Activated T-cell treated with anti-CD3 and anti-CD28 coated beads for 24 hours (primary cell): ENCODE results near the gene ZNF319.

Source experiments
- DNase-seq: peaks from one replicate; pipeline ENCODE4 v3.0.0-alpha.2; 2020; ENCODE audit warnings: low read depth

ZNF319 gene

DNA sequence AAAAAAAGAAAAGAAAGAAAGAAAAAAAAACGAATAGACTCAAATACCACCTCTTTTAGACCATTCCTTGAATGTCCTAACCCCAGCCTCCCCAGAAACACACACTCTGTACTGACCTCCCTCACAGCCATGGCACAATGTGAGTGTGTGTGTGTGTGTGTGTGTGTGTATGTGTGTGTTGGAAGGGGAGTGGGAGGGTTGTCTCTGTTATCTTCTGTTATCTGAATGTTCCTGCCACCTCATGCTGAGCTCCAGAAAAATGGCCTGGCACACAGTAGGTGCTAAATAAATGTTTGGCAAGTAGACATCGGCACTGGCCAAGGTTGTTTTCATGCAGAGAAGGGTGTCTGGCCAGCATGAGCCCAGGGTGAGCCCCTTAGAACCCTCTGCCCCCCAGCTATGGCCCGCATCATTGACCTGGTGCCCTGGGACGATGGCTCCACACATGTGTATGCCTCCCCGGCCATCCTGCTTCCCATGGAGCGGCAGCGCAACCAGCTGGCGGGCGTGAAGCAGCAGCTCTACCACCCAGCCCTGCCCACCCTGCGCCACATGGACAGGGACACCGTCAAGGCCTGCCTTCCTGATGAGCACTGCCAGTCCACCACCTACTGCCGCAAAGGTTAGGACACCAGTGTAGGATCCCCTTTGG is 22.9 kb downstream of the ZNF319 start:
- DNase-seq = no peak

DNA sequence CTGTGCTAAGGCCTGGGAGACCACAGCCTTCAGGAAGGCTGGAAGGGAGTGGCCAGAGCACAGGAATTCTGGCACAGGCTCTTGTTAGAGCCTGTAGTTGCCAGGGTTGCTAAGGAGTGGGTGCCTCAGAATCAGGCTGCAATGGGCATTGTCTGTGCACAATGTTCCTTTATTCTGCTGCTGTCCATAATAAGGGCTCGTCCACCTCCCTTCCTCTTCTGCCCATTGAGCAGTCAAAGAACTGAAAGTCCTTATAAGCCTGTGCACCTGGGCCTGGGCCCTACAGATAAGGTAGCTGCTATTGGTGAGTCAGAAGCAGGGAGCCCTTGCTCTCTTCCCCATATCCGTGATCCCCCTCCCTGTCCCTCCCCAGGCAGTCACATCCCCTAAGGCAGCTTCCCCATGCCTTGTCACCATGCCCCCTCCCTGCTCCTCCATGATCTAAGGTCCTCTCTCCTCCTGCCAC is 24.1 kb downstream of the ZNF319 start:
- no peak for DNase-seq

DNA sequence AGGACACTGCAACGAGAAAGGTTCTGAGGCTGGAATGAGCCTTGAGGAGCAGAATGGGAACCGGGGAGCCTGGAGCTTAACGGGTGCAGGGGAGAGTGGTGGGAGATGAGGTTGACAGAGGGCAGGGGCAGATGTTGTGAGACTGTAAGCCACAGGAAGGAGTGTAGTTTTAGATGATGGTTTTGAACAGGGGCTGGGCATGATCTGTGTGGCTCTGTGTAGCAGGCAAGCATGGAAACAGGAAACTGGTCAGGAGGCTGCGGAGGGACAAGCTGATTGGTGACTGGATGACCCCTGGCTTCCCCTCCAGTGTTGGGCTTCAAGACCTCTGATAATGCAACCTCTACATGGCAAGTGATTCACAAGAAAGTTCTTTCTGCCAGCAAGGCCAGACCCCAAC is 28.2 kb downstream of the ZNF319 start:
- DNase-seq = no peak

DNA sequence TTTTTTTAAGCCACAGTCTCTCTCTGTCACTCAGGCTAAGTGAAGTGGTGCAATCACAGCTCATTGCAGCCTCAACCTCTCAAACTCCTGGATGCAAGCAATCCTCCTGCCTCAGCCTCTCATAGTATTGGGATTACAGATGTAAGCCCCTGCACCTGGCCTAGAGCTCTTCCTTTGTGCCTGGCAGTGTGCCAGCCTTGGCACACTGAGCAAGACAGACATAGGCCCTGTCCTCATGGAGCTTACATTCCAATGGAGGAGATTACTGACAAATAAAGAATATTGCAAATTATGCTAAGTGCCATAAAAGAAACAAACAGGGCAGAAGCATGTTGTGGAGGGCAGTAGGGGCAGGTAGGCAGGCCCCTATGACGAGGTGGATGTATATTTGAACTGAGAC is 28.6 kb downstream of the ZNF319 start:
- no peak for DNase-seq

- no peak for DNase-seq
Observed at GRCh38 chr16:57970970-57971369, 29.5 kb downstream of the ZNF319 start, which contains the start of gene CNGB1. Gene CNGB1 (minus strand): TSS chr16:57971128. CDS start chr16:57967286, 3,842 bp downstream.

GRCh38 chr16:57970319-57970718 is 30.2 kb downstream of the ZNF319 start:
- no peak for DNase-seq

GRCh38 chr16:57969451-57970123 is 30.9 kb downstream of the ZNF319 start:
- DNase-seq = no peak

DNA sequence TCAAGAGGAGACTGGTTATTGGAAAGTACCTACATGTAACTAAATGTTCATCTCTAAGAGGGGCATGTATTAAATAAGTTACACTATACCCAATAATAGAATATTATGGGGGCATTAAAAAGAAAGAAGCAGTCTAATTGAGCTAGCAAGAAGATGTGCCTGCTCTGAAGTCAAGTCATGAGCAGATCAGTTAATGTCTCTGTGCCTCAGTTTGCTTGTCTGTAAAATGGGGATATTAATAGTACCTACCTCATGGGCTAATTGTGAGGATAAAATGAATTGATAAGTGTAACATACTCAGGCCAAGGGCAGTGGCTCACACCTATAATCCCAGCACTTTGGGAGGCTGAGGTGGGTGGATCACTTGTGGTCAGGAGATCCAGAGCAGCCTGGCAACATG is 32.6 kb downstream of the ZNF319 start:
- DNase-seq = no peak

DNA sequence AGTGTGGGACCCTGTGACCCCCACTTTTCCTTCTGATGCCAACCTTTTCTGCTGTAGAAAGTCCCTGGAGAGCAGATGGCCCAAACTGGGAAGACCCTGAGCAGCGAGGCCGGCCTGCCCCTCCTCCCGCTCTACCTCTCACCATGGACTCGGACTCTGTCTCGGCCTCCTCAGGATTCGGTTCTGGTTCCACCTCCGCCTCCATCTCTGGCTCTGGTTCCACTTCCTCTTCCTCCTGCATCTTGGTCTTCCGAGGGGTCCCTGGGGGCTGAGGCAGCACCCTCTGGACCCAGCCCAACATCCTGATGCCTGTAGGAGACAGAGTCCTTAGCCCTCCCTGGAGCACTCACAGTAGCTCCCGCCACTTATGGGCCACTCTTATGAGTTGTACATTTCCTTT is 33.5 kb downstream of the ZNF319 start:
- no peak for DNase-seq

DNA sequence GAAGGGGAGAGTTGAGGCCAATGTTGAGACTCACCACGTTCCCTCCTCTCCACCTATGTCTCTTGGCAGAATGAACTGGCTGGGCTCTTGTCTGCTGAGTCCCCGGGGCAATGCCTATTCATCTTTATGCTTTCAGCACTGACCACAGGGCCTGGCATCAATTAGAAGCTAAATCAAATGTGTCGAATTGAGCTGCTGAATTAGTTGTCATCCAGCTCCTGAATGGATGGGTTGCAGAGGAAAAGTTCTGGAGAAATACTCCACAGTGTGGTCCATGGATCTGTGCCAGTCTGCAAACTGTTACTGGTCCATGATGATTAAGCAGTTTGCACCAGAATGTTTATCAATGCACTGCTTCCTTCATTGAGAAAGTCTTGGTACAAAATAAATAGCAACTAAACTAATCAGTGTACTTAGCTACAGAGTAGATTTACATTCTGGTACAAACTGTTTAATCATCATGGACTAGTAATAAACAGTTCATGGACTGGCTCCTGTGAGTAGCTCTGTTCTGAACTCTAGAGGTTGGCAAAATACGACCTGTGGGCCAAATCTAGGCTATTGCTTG is 34.2 kb downstream of the ZNF319 start:
- no peak for DNase-seq

GRCh38 chr16:57964157-57964700 is 36.2 kb downstream of the ZNF319 start:
- no peak for DNase-seq

GRCh38 chr16:57962756-57963155 is 37.7 kb downstream of the ZNF319 start:
- no peak for DNase-seq

DNA sequence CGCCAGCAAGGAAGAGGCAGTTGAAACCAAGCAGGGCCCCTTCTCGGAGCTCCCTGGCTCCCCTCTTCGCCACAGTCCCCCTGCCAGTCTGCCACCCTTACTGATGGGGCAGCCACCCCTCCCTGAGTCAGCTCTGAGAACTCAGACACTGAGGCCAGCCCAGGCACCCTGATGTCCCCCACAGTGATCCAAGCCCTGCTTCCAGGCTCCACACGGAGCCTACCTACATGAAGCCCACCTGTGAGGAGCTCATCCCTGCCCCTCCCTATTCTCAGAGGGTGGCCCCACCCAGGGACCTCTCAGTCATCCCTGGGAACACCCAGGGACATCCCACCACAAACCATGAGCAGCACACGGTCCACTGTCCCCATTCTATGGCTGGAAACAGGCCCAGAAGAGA is 38.4 kb downstream of the ZNF319 start:
- DNase-seq = no peak

DNA sequence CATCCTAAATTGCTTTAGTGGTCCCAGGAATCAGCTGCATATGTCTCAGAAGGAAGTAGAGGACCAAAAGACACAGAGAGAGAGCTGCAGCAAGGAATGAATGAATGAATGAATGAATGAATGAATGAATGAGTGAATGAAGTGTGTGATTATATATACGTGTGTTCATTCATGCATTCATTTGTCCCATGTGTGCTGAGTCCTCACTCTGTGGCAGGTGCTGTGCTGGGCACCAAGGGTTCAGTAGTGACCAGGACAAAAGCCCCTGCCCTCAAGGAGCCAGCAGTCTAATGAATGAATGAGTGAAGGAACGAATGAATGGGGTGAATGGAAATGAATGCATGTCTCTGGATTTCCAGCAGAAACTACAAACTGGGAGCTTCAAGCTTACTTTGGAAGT is 38.9 kb downstream of the ZNF319 start:
- no peak for DNase-seq

DNA sequence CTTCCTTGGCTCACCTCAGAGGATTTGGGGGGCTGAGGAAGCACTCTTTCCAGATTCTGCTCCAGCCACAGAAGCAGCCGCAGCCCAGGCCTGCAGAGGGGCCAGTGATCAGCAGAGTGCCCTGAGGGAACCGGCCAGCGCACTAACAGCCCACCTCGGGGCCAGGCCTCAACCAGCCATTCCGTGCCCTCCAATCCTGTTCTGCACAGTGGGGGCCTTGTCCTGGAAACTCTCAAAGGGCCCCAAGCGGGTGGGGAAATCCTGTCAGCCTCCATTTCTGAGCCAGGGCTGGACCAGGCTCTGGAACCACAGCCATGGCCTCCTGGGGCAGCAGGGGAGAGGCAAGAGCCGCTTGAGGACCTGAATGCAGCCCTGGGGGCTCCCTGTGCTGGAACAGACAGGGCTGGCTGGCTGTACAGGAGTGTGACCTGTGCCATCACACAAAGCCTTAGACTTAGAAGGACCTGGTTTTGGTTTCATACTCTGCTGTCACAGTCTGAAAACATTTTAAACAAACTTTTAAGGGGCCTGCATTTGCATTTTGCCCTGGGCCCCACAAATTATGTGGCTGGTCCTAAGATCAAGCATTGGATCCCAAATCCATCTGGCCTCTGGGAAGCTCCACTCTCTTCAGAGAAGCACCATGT is 39.5 kb downstream of the ZNF319 start:
- DNase-seq = no peak

GRCh38 chr16:57960310-57960709 is 40.2 kb downstream of the ZNF319 start:
- DNase-seq = no peak

GRCh38 chr16:57959804-57960203 is 40.7 kb downstream of the ZNF319 start:
- no peak for DNase-seq

- DNase-seq = no peak
Observed at GRCh38 chr16:57959121-57959520, 41.4 kb downstream of the ZNF319 start.

DNA sequence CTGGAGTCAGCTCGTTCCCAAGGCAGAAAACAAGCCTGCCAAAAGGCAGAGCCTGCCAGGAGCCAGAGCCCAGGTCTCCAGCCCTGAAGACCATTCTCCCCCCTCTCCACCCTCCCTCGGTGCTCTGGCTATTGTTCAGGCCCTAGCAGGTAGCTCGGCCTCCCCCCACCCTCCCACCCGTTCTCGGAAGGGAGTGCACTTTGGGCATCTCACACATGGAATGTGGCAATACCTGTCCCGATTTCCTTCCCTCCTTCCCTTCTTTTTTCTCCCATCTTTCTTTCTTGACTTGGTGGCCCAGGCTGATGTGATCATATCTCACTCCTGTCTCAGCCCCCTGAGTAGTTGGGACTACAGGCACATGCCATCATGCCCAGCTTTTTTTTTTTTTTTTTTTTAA is 41.9 kb downstream of the ZNF319 start:
- no peak for DNase-seq

DNA sequence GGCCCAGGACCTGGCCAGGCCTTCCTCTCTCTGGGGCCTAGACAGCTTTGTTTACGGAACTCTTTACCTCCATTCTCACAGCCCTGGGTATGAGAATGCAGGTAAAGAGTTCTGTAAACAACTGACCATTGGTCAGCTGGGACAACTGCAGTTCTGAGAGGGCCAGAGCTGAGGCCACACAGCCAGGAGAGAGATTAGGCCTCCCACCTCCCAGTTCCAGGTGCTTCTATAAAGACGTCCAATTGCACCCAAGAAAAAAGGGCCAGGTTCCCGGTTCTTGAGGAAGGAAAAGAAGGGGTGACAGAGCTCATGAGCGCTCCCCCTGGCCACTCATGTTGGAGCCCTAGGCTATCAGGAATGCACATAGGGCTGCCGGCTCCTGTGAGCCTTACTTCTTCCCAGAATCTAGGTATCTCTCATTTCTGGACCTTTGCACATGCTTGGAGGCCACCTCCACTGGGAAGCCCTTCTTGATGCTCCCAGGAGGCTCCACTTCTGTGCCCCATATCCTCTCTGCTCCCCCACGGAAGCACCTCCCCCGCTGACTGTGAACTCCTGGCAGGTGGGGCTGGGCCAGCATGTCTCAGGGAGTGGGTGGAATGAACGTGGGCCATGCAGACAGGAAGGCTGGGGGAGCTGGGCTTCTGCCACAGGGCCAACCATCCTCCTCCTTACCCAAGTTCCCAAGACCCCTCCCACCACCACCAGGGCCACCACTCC is 42.6 kb downstream of the ZNF319 start:
- DNase-seq = no peak

GRCh38 chr16:57956924-57957672 is 43.4 kb downstream of the ZNF319 start:
- no peak for DNase-seq
